Cardiac fibroblast (primary cell): ENCODE data around the gene GJD3.

Source experiments
- DNase-seq, 2 donors: peaks; one replicate each; pipeline versions ENCODE4 v3.0.0 to v3.0.0-alpha.2; 2010; ENCODE audit warnings: low read depth in 2 of 2
- H3K4me3 ChIP-seq, 2 donors: replicated peaks in 1 of 2; 1 replicate in 1 of 2; 2 replicates in 1 of 2; pipeline ENCODE4 v1.5.1; 2011; ENCODE audit warnings: low read depth in 2 of 2, low read length in 2 of 2, mild to moderate bottlenecking in 2 of 2, moderate library complexity in 1 of 2
- CTCF ChIP-seq: IDR thresholded peaks from one replicate; pipeline ENCODE4 v1.5.1; 2011; ENCODE audit warnings: low read depth, mild to moderate bottlenecking, low read length, inconsistent platforms

GJD3 gene

DNA sequence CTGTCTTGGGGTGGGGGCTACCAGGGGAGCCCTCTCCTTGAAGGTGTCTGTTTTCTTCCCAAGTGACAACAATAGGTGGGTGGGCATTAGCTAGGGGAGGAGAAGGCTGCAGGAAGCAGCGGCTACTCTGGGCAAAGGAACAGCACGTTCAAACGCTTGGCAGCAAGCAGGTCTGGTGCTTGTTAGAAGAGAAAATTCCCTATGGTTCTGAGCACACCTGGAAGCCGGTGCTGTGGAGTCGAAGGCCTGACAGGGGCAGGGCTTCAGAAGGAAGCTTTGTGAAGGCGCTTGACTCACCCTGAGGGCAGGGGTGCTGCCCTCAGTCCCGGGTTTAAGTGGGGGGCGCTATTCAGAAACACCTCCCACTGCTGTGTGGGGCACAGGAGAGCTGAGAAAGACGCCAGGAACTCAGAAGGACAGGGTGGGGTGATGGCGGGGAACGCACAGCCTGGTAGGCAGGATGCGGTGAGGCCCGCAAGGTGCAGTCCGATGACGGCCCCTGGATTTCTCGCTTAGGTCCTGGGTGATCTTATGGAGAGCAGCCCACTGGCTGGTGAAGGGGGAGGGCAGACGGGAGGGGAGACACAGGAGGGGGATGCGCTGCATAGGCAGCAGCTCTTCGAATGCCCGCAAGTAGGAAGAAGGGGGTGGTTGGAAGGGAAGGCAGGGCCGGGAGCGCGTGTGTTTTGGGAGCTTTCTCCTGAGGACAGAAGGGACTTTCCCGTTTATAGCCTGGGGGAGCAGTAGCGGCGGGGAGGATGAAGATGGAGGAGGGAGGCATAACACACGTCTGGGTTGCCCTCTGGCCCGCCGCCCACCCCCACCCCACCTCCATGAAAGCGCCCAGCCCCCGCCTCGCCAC, 3.2 kb downstream of the GJD3 start:
- H3K4me3 ChIP-seq = no peak overlapping the region
- no peak for TF ChIP-seq CTCF
- DNase-seq = no peak

GRCh38 chr17:40360091-40360490, 4.4 kb downstream of the GJD3 start:
- no peak for TF ChIP-seq CTCF
- no peak overlapping the region for H3K4me3 ChIP-seq
- no peak for DNase-seq

- no peak overlapping the region for H3K4me3 ChIP-seq
- peak; percentile 91 to 93 for DNase-seq
- peak; percentile 92 for TF ChIP-seq CTCF
These were observed 6.1 kb downstream of the GJD3 start for GRCh38 chr17:40358323-40359038.

- no peak overlapping the region for H3K4me3 ChIP-seq
- DNase-seq = no peak
- no peak for TF ChIP-seq CTCF
These were observed 7.3 kb downstream of the GJD3 start for GRCh38 chr17:40356990-40357881.

DNA sequence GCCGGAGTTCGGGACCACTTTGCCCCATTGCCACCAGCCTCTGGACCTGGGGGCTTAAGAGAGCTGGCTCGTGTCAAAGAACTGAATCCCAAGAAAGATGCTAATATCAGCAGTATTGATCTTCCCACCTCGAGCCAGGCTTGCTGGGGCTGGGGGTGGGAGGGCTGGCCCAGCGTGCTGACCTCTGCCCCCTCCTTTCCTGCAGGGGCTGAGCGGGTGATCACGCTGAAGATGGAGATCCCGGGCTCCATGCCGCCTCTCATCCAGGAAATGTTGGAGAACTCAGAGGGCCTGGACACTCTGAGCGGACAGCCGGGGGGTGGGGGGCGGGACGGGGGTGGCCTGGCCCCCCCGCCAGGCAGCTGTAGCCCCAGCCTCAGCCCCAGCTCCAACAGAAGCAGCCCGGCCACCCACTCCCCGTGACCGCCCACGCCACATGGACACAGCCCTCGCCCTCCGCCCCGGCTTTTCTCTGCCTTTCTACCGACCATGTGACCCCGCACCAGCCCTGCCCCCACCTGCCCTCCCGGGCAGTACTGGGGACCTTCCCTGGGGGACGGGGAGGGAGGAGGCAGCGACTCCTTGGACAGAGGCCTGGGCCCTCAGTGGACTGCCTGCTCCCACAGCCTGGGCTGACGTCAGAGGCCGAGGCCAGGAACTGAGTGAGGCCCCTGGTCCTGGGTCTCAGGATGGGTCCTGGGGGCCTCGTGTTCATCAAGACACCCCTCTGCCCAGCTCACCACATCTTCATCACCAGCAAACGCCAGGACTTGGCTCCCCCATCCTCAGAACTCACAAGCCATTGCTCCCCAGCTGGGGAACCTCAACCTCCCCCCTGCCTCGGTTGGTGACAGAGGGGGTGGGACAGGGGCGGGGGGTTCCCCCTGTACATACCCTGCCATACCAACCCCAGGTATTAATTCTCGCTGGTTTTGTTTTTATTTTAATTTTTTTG, 8.5 kb downstream of the GJD3 start:
- DNase-seq = no peak
- TF ChIP-seq CTCF = no peak
- H3K4me3 ChIP-seq = no peak overlapping the region
